GM18507 (cell line): ENCODE measurements around the gene RABL3.
"Not testable (repeated sequence)": the region's sequence is repeated elsewhere in the genome, so short reads cannot be mapped to it uniquely, and the experiment has no call there.

Experiments used
- DNase-seq: peaks from one replicate; pipeline ENCODE4 v3.0.0; 2011; ENCODE audit warnings: low read depth; ENCODE audit not compliant: insufficient read length; ENCODE audit errors: extremely low spot score
- FAIRE-seq: peaks from 2 replicates; lab custom pipeline; 2011; peaks lifted over from hg19 to GRCh38; lab: Jason Lieb, UNC

RABL3 gene

DNA sequence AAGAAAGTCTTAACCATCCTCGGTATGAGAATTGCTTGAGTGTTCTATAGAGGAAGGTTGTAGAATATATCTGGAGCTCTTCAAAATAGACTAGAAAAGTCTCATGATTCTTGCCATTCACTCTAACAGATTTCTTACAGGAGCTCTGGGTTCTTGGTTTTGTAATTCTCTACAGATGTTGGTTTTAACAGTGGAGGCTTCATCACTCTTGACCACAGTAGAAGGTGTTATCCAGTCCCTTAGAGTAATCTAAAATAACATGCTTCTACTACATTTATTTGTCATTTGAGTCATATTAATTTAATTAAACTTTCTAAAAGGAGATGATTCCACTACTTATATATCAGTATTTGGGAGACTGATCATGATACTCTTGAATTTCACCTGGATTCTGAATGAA is 9.9 kb upstream of the RABL3 start:
- no peak for DNase-seq
- no peak for FAIRE-seq

DNA sequence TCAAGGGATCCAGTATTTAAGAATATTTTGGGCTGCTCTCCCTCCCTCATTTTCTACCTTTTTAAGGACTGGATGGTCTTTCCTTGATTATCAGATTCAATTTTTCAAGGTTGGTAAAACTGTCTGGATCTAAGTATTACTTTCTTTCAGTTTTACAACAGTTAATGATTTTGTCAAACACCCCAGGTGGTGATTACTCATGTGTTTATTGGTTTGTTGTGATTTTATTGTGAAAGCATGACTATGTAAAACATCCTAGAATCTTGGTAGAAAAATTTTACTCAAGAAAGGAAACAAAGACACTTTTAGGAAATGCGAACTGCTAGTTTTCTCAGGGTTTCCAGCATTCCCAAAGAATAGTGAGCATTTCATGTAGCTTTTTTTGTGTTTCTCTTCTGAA is 7.5 kb upstream of the RABL3 start:
- FAIRE-seq = no peak

GRCh38 chr3:120745466-120745865 is 3.1 kb upstream of the RABL3 start:
- no peak for FAIRE-seq
- DNase-seq = no peak

More for the DNA sequence above, 7.5 kb upstream of the RABL3 start:
- DNase-seq = no peak

GRCh38 chr3:120743556-120744195 is 1.4 kb upstream of the RABL3 start:
- FAIRE-seq = no peak
- no peak for DNase-seq

- DNase-seq (no peak), FAIRE-seq (no peak)
These were observed 591 bp upstream of the RABL3 start for GRCh38 chr3:120742849-120743365.

- FAIRE-seq (peak; percentile 5), DNase-seq (no peak)
These were observed 499 bp downstream of the RABL3 start for GRCh38 chr3:120741837-120742197.

DNA sequence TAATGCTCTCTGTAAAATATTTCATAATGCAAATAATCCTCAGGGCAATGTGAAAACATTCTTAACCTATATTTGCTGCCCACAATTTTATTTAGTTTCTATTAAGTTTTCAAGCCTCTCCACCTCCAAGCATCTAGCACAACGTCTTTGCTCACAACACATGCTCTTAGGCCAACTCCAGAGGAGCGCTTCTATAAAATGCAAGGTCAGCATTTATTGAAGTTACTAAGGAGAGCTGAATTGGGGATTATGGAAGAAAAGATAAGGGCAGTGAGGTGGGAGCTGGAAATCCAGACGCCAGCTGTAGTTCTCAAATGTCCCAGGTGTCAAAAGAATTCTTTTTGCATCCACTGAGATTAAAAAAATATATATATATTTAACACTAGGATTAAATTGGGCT is 996 bp downstream of the RABL3 start:
- no peak for DNase-seq
- FAIRE-seq = no peak

DNA sequence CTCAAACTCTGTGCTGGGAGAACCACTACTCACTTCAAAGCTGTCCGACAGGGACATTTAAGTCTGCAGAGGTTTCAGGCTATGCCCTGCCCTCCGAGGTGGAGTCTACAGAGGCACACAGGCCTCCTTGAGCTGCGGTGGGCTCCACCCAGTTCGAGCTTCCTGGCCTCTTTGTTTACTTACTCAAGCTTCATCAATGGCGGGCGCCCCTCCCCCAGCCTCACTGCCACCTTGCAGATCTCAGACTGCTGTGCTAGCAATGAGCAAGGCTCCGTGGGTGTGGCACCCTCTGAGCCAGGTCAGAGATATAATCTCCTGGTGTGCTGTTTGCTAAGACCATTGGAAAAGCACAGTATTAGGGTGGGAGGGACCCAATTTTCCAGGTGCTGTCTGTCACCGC is 4.3 kb downstream of the RABL3 start:
- not testable (repeated sequence) for FAIRE-seq, DNase-seq

GRCh38 chr3:120730576-120731542 is 11.5 kb downstream of the RABL3 start:
- DNase-seq = no peak
- FAIRE-seq = no peak

DNA sequence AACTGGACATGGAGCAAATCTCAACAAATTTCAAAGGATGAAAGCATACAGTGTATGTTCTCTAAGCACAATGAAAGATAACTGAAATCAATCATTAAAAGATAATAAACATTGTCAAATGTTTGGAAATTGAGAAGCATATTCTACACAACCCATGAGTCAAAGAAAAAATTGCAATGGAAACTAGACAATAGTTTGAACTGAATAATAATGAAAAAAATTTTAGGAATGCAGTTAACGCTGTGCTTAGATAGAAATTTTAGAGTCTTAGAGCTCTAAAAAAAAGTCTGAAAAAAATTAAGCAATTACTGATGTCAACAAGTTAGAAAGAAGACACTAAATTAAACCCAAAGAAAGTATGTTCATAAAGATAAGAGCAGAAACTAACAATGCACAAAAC is 15.5 kb downstream of the RABL3 start:
- no peak for DNase-seq

DNA sequence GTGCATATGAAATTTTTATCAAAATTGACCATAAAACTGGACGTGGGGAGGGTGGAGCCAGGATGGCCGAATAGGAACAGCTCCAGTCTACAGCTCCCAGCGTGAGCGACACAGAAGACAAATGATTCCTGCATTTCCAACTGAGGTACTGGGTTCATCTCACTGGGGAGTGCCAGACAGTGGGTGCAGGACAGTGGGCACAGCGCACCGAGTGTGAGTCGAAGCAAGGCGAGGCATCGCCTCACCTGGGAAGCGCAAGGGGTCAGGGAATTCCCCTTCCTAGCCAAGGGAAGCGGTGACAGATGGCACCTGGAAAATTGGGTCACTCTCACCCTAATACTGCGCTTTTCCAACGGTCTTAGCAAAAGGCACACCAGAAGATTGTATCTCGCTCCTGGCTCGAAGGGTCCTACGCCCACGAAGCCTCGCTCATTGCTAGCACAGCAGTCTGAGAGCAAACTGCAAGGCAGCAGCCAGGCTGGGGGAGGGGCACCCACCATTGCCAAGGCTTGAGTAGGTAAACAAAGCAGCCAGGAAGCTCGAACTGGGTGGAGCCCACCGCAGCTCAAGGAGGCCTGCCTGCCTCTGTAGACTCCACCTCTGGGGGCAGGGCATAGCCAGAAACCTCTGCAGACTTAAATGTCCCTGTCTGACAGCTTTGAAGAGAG is 23.0 kb downstream of the RABL3 start:
- not testable (repeated sequence) for DNase-seq, FAIRE-seq

More for the DNA sequence above, 15.5 kb downstream of the RABL3 start:
- no peak for FAIRE-seq

GRCh38 chr3:120713262-120713661 is 29.1 kb downstream of the RABL3 start:
- no peak for FAIRE-seq
- no peak for DNase-seq

GRCh38 chr3:120710369-120710768 is 31.9 kb downstream of the RABL3 start:
- FAIRE-seq = no peak

DNA sequence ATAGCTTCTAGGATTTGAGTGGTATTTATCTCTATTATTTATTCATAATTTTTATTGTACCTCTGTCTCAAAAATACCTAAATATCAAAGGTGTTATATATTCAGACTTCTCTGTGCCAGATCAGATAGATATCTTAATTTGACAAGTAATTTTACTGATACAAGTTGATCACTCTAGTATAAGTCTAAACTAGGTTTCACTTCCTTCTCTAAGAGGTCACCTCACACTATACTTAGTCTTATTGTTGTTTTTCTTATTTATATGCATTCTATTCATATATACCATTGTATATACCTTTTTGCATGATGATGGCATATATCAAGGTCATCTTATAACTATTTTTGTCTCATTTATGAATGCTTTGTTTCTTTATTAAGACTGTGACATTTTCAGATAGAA is 33.9 kb downstream of the RABL3 start:
- DNase-seq (no peak), FAIRE-seq (peak; percentile 26)

More at GRCh38 chr3:120710369-120710768, 31.9 kb downstream of the RABL3 start:
- DNase-seq = no peak

- FAIRE-seq (no peak), DNase-seq (no peak)
These were observed 35.4 kb downstream of the RABL3 start for GRCh38 chr3:120706950-120707349.

- DNase-seq = no peak
- FAIRE-seq = no peak
These were observed 36.3 kb downstream of the RABL3 start for GRCh38 chr3:120705884-120706582.

GRCh38 chr3:120699333-120699732 is 43.0 kb downstream of the RABL3 start:
- FAIRE-seq = no peak
- no peak for DNase-seq

GRCh38 chr3:120693439-120694171 is 48.7 kb downstream of the RABL3 start:
- DNase-seq (no peak), FAIRE-seq (no peak)

DNA sequence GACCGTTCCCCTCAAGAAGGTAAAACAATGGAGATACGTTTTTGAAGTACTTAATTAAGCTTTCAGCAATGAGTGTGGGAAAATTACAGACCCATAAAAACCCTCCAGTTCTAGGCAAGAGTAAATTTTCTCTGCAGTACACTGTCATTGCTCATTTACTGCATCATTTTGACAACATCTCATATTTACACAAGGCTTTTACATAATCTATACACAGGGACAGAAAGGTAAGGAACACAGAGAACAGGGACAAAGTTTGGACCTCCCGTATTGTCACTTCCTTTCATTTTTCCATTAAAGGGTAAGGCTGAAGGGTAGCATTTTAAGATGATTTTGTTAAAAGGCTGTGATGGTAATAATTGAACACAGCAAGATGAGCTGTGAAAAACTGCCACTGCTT is 52.9 kb downstream of the RABL3 start:
- FAIRE-seq = peak; percentile 26

More for the DNA sequence above, 52.9 kb downstream of the RABL3 start:
- no peak for DNase-seq
